Stimulated activated CD8-positive, alpha-beta memory T cell treated with anti-CD3 and anti-CD28 coated beads, Interleukin-7, amount 100 ng/mL, for 24 hours (primary cell): ENCODE results near the gene DVL1.

Experiments
- DNase-seq: peaks from one replicate; pipeline ENCODE4 v3.0.0-alpha.2; 2020; ENCODE audit warnings: low read depth

Gene DVL1

DNA sequence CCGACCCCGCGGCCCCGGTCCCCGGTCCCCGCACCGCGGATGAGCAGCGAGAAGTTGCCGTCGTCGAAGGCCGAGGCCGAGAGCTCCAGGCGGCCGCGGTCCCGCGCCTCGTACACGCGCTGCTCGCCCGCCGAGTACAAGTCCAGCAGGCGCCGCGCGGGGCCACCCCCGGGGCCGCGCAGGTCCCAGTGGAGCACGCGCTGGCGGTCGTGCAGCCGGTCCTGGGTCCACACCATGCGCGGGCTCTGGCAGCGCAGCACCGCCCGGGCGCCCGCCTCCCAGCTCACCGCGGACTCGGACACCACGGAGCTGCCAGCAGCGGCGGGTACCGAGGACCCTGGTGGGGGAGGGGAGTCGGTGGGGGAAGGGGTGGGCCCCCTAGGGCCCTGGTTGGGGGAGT lies 6.2 kb upstream of the DVL1 start:
- DNase-seq: no peak

DNA sequence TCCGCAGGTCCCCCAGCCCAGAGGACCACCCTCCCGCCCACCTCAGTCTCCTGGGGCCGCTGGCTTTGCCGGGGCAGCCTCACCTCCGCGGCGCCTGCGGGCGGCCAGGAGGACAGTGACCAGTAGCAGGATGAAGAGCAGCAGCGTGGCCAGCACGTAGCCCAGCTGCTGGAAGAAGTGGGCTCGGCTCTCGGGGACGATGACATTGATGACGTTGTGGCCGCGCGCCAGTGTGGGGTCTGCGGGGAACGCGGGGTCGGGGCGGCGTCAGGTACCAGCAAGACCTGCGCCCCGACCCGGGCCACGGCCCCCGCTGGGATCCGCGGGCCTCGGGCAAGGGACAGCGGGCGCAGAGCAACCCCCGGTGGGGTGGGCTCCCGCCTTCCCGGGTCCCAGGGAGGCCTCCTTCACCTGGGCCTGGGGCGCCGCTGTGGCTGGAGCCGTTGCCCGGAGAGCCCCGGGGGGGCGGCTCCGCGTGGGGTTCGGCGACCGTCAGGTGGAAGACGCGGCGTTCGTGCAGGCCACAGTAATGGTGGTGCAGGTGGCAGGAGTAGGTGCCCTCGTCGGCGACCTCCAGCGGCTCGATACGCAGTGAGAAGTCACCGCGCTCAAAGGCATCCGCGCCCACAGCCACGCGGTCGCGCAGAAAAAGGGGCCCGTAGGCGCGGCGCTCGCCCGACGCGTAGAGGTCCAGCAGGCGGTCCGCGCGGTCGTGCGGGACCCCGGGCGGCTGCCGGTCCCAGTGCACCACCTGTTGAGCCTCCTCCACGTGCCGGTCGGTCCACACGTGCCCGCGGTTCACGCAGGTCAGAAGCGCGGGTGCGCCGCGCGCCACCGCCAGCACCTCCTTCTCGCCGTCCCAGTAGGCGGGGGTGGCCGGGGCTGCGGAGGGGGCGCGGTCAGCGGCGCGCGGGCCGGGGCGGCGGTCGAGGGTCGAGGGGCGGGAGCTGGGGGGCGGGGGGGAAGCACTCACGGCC lies 5.3 kb upstream of the DVL1 start:
- no peak for DNase-seq

DNA sequence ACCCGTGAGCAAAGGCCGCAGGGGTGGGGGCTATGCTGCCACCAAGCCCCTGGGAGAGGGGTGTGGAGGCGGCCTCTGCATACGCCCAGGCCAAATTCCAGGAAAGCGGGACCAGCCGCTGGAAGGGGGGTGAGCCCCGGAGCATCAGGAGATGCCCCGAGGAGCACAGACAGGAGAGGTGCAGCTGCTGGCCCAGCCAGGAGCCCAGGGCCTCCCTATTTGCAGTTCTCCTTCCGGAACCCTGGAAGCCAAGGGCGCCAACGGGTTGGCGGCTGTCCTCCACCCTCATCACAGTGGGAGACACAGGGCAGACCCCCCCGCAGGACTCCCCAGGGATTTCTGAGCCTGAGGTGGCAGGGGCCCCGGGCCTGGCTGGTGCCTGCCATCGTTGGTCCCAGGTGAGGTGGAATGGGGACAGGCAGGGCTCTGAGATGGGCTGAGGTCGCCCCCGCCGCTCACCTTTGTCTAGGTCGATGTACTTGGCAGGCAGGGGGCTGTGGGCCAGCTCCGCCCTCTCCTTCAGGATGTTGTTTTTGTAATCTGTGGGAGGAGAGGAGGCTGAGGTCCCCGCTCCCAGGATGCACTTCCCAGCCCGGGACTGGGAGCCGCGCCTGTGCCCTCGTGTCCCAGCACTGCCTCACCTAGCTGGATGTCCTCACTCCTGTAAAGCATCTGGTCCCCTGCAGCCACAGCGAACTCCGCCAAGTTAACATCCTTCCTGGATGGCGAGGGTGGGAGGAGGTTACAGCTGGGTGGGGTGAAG lies 4.4 kb upstream of the DVL1 start:
- no peak for DNase-seq

DNA sequence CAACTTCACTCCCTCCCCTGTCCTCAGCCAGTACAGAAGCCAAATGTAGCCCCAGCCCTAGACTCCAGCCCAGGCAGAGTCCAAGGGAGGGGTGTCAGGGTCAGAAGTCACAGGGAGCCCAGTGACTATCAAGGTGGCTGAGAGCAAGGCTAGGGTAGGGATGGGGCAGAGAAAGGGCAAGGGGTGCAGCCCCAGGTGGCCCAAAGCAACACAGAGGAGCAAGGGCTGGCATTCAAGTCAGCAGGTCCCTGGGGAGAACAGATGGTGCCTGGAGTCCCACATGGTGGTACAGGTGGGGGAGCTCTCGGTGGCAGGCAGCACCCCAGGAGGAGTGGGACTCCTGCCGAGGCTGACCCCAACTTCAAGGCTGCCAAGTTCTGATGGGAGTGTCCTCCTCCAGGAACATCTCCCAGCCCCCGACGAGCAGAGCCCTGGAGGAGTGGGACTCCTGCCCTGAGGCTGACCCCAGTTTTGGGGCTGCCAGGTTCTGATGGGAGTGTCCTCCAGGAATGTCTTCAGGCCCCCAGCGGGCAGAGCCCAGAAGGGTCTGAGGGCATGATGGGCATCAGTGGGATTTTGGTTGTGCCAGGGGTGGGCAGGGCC lies 3.7 kb upstream of the DVL1 start:
- no peak for DNase-seq

DNA sequence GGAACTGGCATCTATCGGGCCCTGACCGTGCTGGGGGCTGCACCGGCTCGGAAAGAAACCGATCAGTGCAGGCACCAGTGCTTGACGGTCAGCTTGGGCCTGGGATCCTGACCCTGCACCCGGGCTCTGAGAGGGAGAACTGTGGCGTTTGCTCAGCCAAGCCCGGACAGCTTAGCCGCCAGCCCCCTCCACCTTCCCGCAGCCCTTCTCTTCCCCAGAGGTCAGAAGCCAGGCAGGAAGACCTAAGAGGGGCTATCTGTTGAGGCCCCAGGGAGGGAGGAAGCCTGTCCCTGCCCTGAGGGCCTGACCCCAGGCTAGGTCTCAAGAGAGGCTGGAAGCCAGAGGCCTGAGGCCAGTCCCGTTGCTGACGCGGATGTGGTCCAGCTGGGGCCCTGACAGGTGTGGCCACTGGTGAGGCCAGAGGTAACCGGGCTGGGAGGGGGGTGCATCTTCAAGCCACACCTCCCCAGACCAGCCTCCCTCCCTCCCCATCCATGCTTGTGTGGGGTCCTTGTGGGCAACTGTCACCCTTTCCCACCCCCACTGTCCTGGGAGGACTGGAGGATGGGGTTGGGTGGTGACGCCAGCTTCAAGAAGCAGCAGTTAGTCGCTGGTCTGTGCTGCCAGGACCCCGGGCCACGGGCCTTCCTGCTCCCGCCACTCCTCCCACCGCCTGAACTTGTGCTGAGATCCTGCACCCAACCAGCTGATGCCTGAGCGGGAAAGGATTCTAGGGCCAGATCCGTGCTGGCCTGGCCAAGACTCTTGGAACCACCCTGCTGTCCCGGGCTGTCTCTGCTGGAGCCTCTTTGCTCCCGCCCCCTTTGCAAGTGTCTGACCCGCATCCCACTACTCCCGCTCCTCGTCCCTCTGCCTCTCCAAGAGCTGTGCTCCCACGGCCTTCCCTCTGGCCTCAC lies 2.6 kb upstream of the DVL1 start:
- DNase-seq: no peak

DNA sequence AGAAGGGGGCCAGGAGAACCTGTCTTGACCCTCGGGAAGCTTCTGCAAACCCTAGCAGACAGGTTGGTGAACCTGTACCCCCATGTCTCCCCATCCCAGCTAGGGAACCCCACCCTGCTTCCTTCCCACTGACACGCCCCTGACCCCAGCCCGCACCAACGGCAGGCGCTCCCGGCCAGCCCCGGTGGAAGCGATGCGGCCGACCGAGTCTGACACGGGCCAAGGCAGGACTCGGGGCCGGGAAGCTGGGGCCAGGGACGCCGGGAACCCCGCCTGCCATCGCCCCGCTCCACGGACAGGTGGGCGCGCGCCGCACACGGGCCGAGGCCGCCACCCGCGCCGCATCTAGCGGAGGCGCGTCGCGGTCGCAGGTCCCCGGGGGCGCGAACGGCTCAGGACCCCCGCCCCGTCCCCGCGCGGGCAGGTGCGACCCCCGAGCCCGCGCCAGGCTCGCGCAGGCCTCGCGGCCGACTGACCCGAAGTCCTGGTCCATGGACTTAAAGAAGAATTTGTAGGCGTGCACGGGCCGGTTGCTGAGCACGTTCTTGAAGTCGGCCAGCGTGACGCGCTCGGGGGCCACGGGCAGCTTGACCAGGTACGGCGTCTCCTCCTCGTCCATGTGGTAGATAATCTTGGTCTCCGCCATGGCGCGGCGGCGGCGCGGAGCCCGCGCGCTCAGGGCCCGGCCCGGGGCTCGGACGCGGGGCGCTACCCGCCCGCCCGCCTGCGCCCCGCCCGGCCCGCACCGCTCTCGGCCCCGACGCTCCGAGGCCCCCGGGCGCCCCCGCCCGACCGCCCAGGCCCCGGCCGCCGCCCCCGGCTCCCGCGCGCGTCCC lies 580 bp downstream of the DVL1 start:
- DNase-seq: no peak

DNA sequence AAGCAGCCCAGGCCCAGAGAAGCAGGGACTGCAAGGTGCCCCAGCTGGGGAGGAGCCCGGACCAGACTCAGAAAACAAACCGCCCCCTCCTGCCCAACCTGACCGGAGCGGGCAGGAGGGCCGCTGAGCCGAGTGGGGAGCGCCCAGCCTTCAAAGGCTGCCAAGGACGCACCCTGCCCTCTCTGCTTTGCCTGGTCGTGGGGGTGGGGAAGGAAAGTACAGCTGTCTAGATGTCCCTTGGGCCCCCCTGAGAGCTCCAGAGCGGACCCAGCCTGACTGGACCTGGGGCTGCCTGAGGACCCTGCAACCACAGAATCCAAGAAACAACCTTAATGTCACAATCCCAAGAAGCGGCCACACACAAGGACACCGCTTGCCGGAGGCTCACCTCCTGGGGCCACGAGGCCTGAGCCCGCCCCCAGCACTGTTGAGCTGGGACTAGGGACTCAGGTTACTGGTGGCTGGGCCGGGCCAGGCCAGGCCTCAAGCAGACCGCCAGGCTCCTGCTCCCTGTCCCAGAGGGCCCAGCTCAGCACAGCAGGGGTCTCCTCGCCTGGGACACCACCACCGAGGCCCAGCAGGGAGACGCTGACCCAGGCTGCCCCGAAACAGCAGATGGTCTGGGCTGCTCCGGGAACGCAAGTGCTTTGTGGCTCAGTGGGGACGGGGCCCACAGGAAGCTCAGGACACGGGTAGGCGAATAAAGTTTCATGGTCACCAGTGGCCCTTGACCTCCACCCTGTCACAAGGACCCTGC lies 1.4 kb downstream of the DVL1 start:
- DNase-seq: no peak

DNA sequence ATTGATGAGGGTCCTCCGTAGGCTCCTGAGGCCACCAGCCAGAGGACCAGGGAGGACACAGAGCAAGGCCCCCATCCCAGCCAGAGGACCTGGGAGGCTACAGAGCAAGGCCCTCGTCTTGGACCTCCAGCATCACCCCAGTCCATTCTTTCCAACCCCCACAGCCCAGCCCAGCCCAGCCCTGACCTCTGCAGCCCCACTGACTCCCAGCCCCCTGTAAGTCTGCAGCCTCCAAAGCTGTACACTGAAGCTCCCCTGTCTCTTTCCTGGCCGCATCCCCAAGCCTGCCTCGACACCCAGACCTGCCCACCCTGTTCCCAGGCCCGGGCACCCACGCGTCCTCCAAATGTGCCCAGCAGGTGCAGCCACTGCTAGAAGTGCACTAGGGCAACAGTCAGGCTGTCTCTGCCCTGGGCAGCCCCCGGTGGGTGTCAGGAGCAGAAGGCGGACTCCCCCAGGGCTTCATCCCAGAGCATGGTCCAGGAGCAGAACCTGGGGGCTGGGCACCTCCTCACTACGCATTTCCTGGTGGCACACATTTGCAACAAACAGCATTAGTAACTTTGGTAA lies 2.1 kb downstream of the DVL1 start:
- no peak for DNase-seq

DNA sequence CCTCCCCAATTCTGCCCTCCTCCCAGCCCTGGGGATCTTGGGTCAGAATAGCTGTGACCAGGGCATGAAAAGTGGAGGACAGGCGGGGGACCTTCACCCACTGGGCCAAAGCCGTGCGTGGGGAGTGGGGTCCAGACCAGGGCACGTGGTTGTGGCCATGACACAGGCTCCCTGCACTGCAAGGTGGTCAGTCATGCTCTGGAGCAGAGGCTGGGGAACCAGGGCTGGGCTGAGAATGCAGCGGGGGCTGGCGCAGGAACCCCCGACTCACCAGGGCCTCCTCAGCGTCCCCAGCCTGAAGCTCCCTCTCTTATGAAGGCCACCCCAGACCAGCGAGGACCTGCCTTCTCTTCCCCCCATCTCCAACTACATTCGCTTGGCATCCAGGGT lies 2.7 kb downstream of the DVL1 start:
- no peak for DNase-seq

DNA sequence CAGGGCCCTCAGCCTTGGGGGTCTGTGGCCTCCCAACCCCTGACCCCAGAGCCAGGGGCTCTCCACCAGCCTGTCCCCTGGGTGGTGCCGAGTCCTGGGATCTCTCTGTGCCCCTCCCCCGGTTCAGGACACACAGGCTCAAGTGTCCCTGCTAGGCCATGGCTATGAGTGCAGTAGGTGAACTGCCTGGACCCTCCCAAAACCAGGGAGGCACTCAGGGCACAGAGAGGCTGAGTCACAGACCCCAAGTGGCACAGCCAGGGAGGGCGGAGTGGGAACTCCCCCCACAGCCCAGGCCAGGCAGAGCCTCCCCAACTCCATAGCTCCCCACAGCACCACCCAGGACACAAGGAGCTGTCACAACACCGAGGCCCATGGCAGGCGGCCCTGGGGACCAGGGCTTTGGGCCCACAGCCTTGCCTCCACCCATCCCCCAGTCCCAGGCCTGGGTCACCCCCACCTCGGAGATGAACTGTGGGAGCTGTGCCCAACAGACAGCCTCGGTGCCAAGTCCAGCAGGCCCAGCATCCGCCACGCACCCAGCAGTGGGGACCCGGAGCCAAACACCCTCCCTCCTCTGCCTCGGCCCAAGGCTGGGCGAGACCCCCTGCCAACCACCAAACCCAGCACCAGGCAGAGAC lies 3.2 kb downstream of the DVL1 start:
- no peak for DNase-seq

DNA sequence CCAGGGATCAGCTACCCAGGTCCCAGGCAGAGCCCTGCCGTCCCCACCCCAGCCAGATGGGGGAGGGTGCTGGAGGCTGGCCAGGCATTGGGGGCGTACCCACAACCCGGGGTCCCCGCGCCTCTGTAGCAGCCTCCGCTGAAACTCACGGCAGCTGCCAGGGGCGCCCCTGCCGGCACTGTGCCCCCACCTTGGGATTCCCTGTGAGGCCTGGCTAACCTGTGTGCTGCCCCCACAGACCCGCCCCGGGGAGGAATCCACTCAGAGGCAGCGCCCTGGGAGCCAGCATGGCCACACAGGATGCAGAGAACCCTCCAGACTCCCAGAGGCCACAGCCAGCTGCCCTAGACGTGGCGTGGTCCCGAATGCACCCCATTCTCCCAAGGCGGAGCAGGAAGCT lies 3.8 kb downstream of the DVL1 start:
- no peak for DNase-seq

DNA sequence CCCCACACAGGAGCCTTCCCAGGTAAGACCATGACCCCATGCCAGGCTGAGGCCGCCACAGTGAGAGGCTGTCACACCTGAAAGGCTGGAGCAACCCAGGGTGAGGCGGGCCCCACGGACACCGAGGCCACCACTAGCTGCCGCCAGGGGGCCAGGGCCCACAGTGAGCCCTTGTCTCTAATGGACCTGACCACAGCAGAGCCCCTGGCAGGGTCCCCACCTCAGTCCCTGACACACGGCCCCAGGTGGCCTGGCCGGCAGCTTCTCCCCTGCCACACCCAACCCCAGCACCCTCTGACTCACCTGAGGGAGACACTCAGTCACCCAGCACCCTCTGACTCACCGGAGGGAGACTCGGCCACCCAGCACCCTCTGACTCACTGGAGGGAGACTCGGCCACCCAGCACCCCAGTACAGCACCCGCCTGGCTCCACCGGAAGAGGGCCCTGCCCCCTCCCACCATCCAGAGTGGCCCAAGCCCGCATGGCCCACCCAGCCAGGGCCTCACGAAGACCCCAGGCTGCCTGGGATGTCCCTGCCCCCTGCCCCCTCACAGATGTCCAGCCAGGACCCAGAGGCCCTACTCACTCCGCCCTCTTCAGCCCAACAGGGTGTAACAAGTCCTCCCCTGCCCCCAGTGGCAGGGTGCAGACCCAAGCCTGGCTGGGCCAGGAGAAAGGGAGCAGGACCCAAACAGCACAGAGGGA lies 4.4 kb downstream of the DVL1 start:
- DNase-seq: peak; percentile 30

DNA sequence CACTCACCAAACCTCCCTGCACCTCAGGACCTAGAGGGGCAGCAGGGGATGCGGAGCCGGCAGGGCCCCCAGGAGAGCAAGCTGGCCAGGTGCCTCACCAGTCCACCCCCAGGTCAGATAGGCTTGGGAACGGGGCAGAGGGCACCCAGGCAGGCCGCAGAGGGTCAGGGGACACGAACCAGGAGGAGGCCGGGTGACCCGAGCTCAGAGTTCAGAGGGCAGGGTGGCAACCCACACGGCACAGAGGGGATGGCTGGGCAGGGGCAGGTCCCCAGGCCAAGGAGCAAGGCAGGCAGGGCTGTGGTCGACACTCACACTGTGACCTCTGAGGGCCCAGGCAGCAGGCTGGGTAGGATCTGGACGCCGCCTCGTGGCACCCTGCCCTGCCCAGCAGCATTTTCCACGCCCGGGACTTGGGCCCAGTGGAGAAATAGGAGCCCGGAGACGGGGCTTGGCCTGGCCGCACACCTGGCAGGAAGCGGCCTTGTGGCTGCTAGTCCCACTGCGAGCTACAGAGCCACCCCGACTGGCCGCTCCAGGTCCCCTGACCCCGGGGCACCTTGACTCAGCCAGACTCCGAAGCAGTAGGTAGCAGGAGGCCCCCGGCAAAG lies 5.3 kb downstream of the DVL1 start:
- DNase-seq: no peak

DNA sequence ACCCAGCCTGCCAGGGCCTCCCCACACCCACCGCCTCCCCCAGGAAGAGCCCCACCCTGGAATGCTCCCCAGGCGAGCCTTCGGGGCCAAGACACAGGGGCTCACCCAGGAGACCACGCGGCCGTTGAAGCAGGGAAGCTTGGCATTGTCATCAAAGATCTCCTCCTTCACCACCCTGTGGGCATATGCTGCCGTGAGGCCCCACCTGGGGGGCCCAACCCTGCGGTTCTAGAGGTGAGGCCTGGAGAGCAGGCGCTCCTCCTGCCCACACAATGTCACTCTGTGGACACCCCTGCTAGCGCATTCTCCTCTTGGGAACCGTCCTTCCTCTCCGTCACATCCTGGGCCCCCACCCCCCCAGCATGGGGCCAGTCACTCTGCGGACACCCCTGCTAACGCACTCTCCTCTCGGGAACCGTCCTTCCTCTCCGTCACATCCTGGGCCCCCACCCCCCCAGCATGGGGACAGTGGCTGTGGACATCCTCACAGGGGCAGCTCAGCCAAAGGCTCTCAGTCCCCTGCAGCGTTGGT lies 6.6 kb downstream of the DVL1 start:
- no peak for DNase-seq

DNA sequence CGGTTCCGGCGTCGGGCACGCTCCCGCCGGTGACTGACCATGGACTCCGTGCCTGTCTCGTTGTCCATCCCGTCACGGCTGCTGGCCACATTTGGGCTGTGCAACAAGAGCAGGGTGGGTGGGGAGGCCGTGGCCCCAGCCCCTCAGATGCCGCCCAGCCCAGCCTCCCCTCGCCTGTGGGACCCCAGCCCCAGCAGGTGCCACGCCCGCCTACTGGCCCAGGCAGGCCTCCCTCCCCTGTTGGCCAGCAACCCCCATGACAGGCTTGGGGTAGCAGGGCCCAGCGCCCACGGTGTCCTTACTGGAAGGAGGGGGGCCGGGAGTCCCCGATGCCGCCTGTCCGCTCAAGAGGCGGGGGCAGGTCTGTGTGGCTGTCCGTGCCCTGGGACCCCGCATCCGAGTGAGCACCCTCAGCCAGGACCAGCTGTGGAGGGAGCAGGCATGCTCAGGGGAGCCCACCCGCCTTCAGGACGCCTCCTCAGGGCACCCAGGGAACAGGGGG lies 7.1 kb downstream of the DVL1 start:
- no peak for DNase-seq

DNA sequence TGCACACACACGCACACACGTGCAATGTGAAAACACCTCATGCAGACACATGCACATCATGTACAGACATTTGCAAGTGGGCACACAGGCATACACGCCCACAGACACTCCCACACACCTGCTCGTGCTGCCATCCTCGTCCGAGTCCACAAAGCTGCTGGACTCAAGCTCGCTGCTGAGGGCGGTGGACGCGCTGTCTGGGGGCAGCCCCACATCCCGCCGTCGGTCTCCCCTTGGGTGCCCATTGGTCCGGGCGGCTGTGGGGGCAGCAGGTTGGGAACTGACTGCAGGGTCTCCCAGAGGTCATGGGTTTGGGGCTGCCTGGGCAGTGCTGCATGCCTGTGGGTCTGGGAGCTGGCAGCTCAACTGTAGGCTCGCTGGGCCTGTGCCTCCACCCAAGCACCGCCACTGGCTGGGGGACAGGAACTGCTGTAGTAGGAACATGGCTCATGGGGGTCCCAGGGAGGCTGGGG lies 7.6 kb downstream of the DVL1 start:
- no peak for DNase-seq

DNA sequence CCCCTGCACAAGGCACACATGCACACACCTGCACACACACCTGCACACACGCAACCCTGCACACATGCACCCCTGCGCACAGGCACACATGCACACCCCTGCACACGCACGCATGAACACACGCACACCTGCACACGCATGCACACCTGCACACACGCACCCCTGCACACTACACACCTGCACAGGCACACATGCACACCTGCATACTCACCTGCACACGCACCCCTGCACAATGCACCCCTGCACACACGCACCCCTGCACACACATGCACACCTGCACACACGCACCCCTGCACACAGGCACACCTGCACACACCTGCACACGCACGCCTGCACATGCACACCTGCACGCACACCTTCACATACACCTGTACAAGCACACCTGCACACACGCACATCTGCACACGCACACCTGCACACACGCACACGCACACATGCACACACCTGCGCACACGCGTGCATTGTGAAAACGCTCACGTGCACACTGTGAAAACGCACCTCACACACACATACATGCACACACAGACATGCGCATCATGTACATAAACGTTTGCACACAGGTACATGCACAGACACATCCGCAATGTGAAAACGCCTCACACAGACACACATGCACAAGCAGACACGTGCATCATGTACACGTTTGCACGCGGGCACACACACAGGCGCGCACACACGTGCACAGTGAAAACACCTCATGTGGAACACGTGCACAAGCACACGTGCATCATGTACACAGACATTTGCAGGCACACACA lies 8.2 kb downstream of the DVL1 start:
- no peak for DNase-seq
